ENCODE data around the gene PCDHGB2. TPM values are rescaled to one million over a fixed set of nuclear protein-coding genes. Genes with fewer than 3 reads are reported as not detected.
"Not testable (repeated sequence)": the region's sequence is repeated elsewhere in the genome, so short reads cannot be mapped to it uniquely, and the experiment has no call there.

Gene PCDHGB2
- total and polyA plus RNA-seq, 2 experiments from 2014 or later: 0.33 TPM; not detected in 1

DNA sequence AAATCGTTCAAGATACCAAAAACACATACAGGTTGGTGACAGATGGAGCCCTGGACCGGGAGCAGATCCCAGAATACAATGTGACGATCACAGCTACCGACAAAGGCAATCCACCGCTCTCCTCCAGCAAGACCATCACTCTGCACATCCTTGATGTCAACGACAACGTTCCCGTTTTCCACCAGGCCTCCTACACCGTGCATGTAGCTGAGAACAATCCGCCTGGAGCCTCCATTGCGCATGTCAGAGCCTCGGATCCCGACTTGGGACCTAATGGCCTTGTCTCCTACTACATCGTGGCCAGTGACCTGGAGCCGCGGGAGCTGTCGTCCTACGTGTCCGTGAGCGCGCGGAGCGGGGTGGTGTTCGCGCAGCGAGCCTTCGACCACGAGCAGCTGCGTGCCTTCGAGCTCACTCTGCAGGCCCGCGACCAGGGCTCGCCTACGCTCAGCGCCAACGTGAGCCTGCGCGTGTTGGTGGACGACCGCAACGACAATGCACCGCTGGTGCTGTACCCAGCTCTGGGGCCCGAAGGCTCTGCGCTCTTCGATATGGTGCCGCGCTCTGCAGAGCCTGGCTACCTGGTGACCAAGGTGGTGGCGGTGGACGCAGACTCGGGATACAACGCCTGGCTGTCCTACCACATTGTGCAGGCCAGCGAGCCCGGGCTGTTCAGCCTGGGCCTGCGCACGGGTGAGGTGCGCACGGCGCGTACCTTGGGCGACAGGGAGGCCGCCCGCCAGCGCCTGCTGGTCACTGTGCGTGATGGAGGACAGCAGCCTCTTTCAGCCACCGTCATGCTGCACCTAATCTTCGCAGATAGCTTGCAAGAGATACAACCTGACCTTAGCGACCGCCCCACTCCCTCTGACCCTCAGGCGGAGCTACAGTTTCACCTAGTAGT is 12.0 kb downstream of the PCDHGB2 start:
- no peaks in the 10 kb centered on the region for H3K4me1 ChIP-seq (ENCODE audit: insufficient read depth)
- H3K79me2 ChIP-seq: no peaks in the 10 kb centered on the region
- no peak overlapping the region for H2AFZ ChIP-seq
- WGBS (ENCODE audit: low lambda C conversion rate, missing lambda C conversion rate): 97% methylated on average over 65 of the region's 69 CpGs
- no peak overlapping the region for H3K27ac ChIP-seq
- H3K4me3 ChIP-seq: no peak overlapping the region
- DNase-seq (ENCODE audit: low spot score): no peak
- H3K9me2 ChIP-seq (replicated peaks; ENCODE audit: insufficient read depth): no peaks in the 10 kb centered on the region
- TF ChIP-seq, protein P1, sequence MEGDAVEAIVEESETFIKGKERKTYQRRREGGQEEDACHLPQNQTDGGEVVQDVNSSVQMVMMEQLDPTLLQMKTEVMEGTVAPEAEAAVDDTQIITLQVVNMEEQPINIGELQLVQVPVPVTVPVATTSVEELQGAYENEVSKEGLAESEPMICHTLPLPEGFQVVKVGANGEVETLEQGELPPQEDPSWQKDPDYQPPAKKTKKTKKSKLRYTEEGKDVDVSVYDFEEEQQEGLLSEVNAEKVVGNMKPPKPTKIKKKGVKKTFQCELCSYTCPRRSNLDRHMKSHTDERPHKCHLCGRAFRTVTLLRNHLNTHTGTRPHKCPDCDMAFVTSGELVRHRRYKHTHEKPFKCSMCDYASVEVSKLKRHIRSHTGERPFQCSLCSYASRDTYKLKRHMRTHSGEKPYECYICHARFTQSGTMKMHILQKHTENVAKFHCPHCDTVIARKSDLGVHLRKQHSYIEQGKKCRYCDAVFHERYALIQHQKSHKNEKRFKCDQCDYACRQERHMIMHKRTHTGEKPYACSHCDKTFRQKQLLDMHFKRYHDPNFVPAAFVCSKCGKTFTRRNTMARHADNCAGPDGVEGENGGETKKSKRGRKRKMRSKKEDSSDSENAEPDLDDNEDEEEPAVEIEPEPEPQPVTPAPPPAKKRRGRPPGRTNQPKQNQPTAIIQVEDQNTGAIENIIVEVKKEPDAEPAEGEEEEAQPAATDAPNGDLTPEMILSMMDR (IDR thresholded peaks at IDR 0.05; ENCODE audit: poor library complexity): no peak
- TF ChIP-seq EZH2phosphoT487 (IDR thresholded peaks at IDR 0.05; ENCODE audit: low read depth, severe bottlenecking, unreplicated experiment) (no peak), EZH2 (IDR thresholded peaks at IDR 0.05; ENCODE audit: borderline replicate concordance) (no peak)
- no peaks in the 10 kb centered on the region for H3K36me3 ChIP-seq (replicated peaks; ENCODE audit: insufficient read depth, low read depth)
- no peak overlapping the region for H3K4me2 ChIP-seq
- H3K9me3 ChIP-seq (ENCODE audit: low read depth): no peaks in the 10 kb centered on the region
- H3K27me3 ChIP-seq: no peaks in the 10 kb centered on the region
- no peaks in the 10 kb centered on the region for H4K20me1 ChIP-seq (ENCODE audit: insufficient read depth, poor library complexity, severe bottlenecking)

DNA sequence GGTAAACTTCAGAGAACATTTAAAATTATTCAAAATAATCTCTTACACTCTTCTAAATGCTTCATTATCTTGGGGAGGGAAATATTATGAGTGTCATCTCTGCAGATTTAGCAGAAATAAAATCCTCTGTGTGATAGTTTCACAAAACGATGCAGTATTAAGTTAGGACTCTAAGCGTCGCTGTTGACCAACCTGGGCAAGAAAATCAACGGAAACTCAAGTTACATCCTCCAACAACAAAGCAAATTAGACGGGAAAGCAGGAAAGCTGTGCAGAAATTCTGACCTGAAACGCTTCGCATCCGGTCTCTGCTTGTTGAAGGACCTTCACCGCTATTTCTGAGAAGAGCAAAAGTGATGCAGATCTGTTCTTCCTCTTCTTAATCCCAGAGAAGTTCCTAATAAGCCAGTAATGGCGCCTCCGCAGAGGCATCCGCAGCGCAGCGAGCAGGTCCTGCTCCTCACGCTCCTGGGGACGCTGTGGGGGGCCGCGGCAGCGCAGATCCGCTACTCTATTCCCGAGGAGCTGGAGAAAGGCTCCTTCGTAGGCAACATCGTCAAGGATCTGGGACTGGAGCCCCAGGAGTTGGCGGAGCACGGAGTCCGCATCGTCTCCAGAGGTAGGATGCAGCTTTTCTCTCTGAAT is 14.0 kb downstream of the PCDHGB2 start, which contains the start of gene PCDHGA6:
PCDHGA6 (plus strand) TSS at position 219 of the 645 bp plus-strand sequence; CDS start at position 412, 193 bp downstream.
- 94% methylated on average over 27 of the region's 27 CpGs for WGBS (ENCODE audit: low lambda C conversion rate, missing lambda C conversion rate)
- Histone ChIP-seq H3K27me3 (no peaks in the 10 kb centered on the region), H3K4me1 (ENCODE audit: insufficient read depth) (no peaks in the 10 kb centered on the region), H3K9me3 (ENCODE audit: low read depth) (no peaks in the 10 kb centered on the region), H3K4me2 (no peak within 1 kb of the TSS), H3K9me2 (replicated peaks; ENCODE audit: insufficient read depth) (no peaks in the 10 kb centered on the region), H4K20me1 (ENCODE audit: insufficient read depth, poor library complexity, severe bottlenecking) (no peaks in the 10 kb centered on the region), H2AFZ (no peak within 1 kb of the TSS), H3K36me3 (replicated peaks; ENCODE audit: insufficient read depth, low read depth) (no peaks in the 10 kb centered on the region), H3K4me3 (no peak within 1 kb of the TSS), H3K27ac (no peak within 1 kb of the TSS), H3K79me2 (no peaks in the 10 kb centered on the region)
- TF ChIP-seq EZH2 (IDR thresholded peaks at IDR 0.05; ENCODE audit: borderline replicate concordance) (no peak), EZH2phosphoT487 (IDR thresholded peaks at IDR 0.05; ENCODE audit: low read depth, severe bottlenecking, unreplicated experiment) (no peak)
- TF ChIP-seq, protein P1 (IDR thresholded peaks at IDR 0.05; ENCODE audit: poor library complexity): no peak
- DNase-seq (ENCODE audit: low spot score): no peak

DNA sequence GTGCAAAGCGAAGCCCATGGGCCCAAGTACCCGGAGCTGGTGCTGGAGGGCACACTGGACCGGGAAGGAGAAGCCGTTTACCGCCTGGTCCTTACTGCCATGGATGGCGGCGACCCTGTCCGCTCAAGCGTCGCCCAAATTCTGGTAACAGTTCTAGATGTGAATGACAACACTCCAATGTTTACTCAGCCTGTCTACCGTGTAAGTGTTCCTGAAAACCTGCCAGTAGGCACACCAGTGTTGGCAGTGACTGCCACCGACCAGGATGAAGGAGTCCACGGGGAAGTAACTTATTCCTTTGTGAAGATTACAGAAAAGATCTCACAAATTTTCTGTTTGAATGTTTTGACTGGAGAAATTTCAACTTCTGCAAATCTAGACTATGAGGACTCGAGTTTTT is 14.8 kb downstream of the PCDHGB2 start:
- Histone ChIP-seq H3K4me3 (no peak overlapping the region), H4K20me1 (ENCODE audit: insufficient read depth, poor library complexity, severe bottlenecking) (no peaks in the 10 kb centered on the region), H3K4me1 (ENCODE audit: insufficient read depth) (no peaks in the 10 kb centered on the region), H3K36me3 (replicated peaks; ENCODE audit: insufficient read depth, low read depth) (no peaks in the 10 kb centered on the region), H3K9me3 (ENCODE audit: low read depth) (no peaks in the 10 kb centered on the region), H3K27ac (no peak overlapping the region), H3K79me2 (no peaks in the 10 kb centered on the region), H2AFZ (no peak overlapping the region), H3K9me2 (replicated peaks; ENCODE audit: insufficient read depth) (no peaks in the 10 kb centered on the region), H3K27me3 (no peaks in the 10 kb centered on the region), H3K4me2 (no peak overlapping the region)
- DNase-seq (ENCODE audit: low spot score): no peak
- TF ChIP-seq EZH2phosphoT487 (IDR thresholded peaks at IDR 0.05; ENCODE audit: low read depth, severe bottlenecking, unreplicated experiment) (no peak), EZH2 (IDR thresholded peaks at IDR 0.05; ENCODE audit: borderline replicate concordance) (no peak)
- TF ChIP-seq, protein P1 (IDR thresholded peaks at IDR 0.05; ENCODE audit: poor library complexity): no peak
- WGBS (ENCODE audit: low lambda C conversion rate, missing lambda C conversion rate): 94% methylated on average over 14 of the region's 14 CpGs

DNA sequence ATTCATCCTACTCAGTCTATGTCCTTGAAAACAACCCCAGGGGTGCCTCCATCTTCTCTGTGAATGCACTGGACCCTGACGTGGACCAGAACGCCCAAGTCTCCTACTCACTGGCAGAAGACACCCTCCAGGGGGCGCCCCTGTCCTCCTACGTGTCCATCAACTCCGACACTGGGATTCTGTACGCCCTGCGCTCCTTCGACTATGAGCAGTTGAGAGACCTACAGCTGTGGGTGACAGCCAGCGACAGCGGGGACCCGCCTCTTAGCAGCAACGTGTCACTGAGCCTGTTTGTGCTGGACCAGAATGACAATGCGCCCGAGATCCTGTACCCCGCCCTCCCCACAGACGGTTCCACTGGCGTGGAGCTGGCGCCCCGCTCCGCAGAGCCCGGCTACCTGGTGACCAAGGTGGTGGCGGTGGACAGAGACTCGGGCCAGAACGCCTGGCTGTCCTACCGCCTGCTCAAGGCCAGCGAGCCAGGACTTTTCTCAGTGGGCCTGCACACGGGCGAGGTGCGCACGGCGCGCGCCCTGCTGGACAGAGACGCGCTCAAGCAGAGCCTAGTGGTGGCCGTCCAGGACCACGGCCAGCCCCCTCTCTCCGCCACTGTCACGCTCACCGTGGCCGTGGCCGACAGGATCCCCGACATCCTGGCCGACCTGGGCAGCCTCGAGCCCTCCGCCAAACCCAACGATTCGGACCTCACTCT is 15.8 kb downstream of the PCDHGB2 start:
- not testable (repeated sequence) for H3K4me3 ChIP-seq; H3K27me3 ChIP-seq; H3K36me3 ChIP-seq (replicated peaks; ENCODE audit: insufficient read depth, low read depth); H3K79me2 ChIP-seq; H3K9me3 ChIP-seq (ENCODE audit: low read depth); H3K4me1 ChIP-seq (ENCODE audit: insufficient read depth); DNase-seq (ENCODE audit: low spot score); H3K9me2 ChIP-seq (replicated peaks; ENCODE audit: insufficient read depth); H4K20me1 ChIP-seq (ENCODE audit: insufficient read depth, poor library complexity, severe bottlenecking); H3K4me2 ChIP-seq; H3K27ac ChIP-seq; H2AFZ ChIP-seq
- WGBS (ENCODE audit: low lambda C conversion rate, missing lambda C conversion rate): 97% methylated on average over 31 of the region's 48 CpGs

Measured in hepatocyte (in vitro differentiated cells).